OCI-LY7 (cell line): ENCODE data around the gene FAM229B.

Experiments
- EZH2phosphoT487 ChIP-seq: fragments of 200-600 bp; sonication (generic); IDR thresholded peaks from 2 replicates; pipeline ENCODE4 v1.6.1; 2018; ENCODE audit warnings: low read depth, borderline replicate concordance, mild to moderate bottlenecking, mixed run types, antibody characterized with exemption, low read length, moderate library complexity, mixed read lengths
- TF ChIP-seq, protein P1 (sequence below): fragments of 200-600 bp; sonication (generic); conservative IDR thresholded peaks from 2 replicates; pipeline ENCODE4 v1.5.1; 2014; ENCODE audit warnings: mild to moderate bottlenecking, antibody characterized with exemption, low read length, moderate library complexity, mixed read lengths

GRCh38 chr6:112049996-112050395 is 37.4 kb upstream of the FAM229B start:
- TF ChIP-seq, protein P1, sequence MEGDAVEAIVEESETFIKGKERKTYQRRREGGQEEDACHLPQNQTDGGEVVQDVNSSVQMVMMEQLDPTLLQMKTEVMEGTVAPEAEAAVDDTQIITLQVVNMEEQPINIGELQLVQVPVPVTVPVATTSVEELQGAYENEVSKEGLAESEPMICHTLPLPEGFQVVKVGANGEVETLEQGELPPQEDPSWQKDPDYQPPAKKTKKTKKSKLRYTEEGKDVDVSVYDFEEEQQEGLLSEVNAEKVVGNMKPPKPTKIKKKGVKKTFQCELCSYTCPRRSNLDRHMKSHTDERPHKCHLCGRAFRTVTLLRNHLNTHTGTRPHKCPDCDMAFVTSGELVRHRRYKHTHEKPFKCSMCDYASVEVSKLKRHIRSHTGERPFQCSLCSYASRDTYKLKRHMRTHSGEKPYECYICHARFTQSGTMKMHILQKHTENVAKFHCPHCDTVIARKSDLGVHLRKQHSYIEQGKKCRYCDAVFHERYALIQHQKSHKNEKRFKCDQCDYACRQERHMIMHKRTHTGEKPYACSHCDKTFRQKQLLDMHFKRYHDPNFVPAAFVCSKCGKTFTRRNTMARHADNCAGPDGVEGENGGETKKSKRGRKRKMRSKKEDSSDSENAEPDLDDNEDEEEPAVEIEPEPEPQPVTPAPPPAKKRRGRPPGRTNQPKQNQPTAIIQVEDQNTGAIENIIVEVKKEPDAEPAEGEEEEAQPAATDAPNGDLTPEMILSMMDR: no peak
- no peak for TF ChIP-seq EZH2phosphoT487
